ENCODE results near the gene SPOCK2.

DNA sequence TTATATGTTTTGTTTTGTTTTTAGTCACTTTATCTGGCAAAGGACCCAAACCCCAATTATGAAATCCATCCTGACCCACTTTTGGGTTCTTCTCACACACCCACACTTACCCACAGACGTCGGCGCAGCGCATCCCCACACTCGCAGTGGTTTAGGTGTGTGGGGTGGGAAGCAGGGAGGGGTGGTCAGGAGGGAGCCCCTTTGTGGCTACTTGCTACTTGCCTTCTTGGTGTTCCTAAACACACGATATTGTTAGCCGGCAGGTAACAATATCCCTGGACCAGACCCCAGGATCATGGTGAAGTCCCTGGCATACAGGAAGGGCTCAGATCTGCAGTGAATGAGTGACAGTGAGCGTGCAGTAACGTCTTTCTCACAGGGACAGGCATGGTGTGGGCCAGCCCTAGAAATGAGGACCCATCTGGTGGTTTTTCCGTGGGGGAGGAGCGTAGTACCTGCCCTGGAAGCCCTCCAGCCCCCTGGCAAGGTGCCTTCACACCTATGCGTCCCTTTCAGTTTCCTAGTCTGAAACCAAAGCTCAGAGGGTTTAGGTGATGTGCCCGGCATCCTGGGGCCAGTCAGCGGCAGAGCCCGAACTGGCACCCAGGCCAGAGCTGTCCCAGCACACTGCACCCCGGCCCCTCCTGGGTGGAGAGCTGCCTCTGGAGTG, 4.4 kb downstream of the SPOCK2 start:
- TF ChIP-seq, protein P1, sequence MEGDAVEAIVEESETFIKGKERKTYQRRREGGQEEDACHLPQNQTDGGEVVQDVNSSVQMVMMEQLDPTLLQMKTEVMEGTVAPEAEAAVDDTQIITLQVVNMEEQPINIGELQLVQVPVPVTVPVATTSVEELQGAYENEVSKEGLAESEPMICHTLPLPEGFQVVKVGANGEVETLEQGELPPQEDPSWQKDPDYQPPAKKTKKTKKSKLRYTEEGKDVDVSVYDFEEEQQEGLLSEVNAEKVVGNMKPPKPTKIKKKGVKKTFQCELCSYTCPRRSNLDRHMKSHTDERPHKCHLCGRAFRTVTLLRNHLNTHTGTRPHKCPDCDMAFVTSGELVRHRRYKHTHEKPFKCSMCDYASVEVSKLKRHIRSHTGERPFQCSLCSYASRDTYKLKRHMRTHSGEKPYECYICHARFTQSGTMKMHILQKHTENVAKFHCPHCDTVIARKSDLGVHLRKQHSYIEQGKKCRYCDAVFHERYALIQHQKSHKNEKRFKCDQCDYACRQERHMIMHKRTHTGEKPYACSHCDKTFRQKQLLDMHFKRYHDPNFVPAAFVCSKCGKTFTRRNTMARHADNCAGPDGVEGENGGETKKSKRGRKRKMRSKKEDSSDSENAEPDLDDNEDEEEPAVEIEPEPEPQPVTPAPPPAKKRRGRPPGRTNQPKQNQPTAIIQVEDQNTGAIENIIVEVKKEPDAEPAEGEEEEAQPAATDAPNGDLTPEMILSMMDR (IDR thresholded peaks at IDR 0.05): no peak
- TF ChIP-seq POLR2AphosphoS5 (IDR thresholded peaks at IDR 0.05): no peak

Measured in prostate gland (tissue), 2 donors.